Neural cell (in vitro differentiated cells): ENCODE measurements around the gene NCS1.

Experiments used
- CTCF ChIP-seq: fragments of 450-650 bp; IDR thresholded peaks from 2 replicates; pipeline ENCODE4 v1.5.1; 2014; ENCODE audit warnings: antibody characterized with exemption, mild to moderate bottlenecking, moderate library complexity; ENCODE audit not compliant: poor library complexity, severe bottlenecking
- EP300 ChIP-seq: fragments of 450-650 bp; conservative IDR thresholded peaks from 2 replicates; pipeline ENCODE4 v1.6.1; 2014; ENCODE audit warnings: antibody characterized with exemption, mild to moderate bottlenecking, moderate library complexity; ENCODE audit not compliant: poor library complexity, severe bottlenecking
- POLR2AphosphoS5 ChIP-seq: IDR thresholded peaks from 2 replicates; pipeline ENCODE4 v1.6.1; 2012
- RAD21 ChIP-seq: fragments of 450-650 bp; conservative IDR thresholded peaks from 2 replicates; pipeline ENCODE4 v1.6.1; 2014; ENCODE audit warnings: antibody characterized with exemption, mild to moderate bottlenecking, moderate library complexity

GRCh38 chr9:130225586-130225985, 53.4 kb downstream of the NCS1 start:
- TF ChIP-seq CTCF (no peak), EP300 (no peak), RAD21 (no peak), POLR2AphosphoS5 (no peak)
